NCI-H2029 treated with DMSO at 0.1 percent for 48 hours (cell line): ENCODE data around the gene SHISA5.

Source experiments
- DNase-seq: peaks from one replicate; lab custom pipeline; 2025; lab: John Stamatoyannopoulos, UW

Gene SHISA5

GRCh38 chr3:48459773-48460516 is 44.0 kb downstream of the SHISA5 start:
- DNase-seq = no peak

DNA sequence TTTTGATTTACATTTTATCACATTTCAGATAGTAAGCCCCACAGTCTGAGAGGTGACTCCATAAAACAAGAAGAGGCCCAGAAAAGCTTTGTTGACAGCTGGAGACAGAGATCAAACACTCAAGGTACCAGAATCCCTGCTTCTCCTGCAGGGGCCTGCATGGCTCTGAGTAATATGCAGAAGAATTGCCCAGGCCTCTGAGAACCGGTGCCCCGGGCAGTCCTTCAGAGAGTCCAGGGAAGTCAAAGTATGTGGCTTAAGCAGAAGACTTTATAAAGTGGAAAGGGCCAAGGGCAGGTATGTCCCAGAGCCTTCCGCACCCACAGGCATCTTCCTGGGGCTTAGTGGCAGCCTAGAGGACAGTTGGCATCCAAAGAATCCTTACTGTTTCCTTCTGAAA is 44.6 kb downstream of the SHISA5 start:
- DNase-seq = no peak

DNA sequence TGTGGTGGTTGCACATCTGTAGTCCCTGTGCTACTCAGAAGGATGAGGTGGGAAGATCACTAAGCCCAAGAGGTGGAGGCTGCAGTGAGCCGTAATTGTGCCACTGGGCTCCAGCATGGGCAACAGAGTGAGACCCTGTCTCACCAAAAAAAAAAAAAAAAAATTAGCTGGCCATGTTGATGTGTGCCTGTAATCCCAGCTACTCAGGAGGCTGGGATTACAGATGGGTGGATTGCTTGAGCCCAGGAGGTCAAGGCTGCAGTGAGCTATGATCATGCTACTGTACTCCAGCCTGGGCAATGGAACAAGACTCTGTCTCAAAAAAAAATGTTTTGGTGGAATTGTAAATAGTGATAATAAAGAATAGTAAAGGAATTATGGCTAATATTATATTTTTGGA is 47.5 kb downstream of the SHISA5 start:
- no peak for DNase-seq

- no peak for DNase-seq
These were observed 52.7 kb downstream of the SHISA5 start for GRCh38 chr3:48451270-48451669.

GRCh38 chr3:48446425-48447193 is 57.4 kb downstream of the SHISA5 start, which contains the start of gene ATRIP:
TSS of gene ATRIP (plus strand) at chr3:48446737. CDS start at chr3:48446846, 109 bp downstream.
- peak; percentile 34 for DNase-seq

DNA sequence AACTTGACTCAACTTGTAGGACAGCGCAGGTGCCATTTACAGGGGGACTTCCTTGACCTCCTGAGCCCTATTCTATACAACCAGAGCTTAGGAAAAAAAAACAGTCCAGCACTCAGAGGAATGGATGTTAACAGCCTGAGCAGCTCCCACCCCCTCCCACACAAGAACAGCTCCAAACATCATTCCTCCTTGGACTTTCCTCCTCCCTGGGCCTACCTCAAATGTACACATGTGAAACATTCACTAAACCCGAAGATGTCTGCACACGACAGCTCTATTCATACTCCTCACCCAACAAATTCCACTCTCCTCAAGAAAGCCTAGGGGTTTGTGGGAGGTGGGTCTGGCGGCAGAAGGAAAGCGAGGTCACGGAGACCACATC is 57.9 kb downstream of the SHISA5 start:
- no peak for DNase-seq

DNA sequence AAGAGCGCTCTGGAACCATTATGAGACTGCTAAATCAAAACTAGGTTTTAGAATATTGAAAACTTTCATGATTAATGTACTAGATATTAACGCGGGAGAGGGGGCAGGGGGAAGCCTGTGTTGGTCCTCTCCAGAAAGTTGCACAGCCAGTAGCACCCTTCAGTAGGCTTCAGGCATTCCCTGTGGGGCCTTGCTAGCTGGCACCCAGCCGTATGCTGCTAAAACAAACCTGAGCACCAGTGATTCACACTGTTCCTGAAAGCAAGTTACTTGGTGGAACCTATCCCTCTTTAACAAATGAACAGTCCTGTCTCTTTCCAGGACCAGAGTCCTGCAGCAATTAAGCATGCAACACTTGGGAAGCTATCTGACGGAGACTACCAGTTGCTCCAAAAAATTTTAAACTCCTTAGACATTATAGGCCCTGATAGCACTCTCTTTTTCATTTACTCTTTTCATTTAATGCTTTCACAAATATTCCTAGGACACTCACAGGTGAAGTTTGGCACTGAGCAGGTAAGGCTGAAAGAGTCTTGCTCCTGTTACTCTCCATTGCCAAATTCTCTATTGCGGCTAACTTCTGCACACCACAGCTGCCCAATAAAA is 58.6 kb downstream of the SHISA5 start:
- no peak for DNase-seq

- DNase-seq = no peak
These were observed 62.0 kb downstream of the SHISA5 start for GRCh38 chr3:48441940-48442339.

GRCh38 chr3:48440590-48440958 is 63.4 kb downstream of the SHISA5 start:
- no peak for DNase-seq

DNA sequence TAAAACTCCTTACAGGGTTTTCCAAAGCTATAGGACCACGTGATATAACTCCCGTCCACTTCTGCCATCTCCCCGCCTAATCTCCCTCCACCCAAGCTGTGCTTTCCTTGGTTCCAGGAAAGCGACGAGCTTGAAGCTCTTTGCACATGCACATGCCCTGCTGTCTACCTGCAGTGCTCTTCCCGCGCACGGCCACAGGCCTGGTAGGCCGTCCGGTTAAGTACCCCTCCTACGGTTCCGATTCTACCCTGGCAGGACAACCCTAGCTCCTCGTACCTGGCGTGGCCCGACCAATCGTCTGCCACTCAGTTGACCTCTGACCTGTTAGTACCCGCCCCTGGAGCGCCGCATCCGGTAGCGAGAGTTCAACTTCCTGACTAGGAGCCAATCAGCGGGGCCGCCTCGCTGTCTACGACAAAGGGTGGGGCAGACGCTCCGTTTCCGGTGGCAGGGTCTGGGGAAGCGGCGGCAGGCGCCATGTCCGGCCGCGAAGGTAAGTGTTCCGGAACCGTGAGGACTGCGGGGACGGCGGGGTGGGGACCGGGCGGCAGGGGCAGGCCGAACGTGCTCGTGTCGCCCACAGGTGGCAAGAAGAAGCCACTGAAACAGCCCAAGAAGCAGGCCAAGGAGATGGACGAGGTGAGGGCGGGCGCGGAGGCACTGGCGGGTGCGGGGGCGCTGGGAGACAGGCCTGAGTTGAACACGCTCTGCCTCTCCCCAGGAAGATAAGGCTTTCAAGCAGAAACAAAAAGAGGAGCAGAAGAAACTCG is 64.0 kb downstream of the SHISA5 start, which contains the start of the genes CCDC51 and TMA7:
TSS of gene CCDC51 (minus strand) at position 300 of the 770 bp plus-strand sequence. CDS start 4,991 bp downstream, outside the sequence.
TSS of gene TMA7 (plus strand) at position 438 of the 770 bp plus-strand sequence. CDS start at position 478, 40 bp downstream.
- peak; percentile 90 for DNase-seq

- no peak for DNase-seq
These were observed 66.2 kb downstream of the SHISA5 start for GRCh38 chr3:48437812-48438211.

- no peak for DNase-seq
These were observed 67.1 kb downstream of the SHISA5 start for GRCh38 chr3:48436855-48437254.

DNA sequence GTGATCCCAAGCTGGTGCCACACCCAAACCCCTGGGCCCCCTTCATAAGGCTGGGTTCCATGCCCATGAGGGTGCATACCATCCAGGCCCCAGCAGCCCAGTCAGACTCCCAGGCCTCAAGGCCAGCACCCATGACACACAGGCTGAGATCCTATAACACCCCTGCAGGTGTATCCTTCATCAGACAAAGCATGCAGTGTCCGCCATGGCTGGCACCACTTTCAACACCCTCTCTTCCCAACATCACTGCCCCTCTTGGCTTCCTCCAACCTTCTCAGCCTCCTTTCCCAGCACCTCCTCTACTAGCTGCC is 67.5 kb downstream of the SHISA5 start:
- no peak for DNase-seq

GRCh38 chr3:48435774-48436476 is 68.0 kb downstream of the SHISA5 start:
- peak; percentile 33 for DNase-seq

GRCh38 chr3:48435223-48435595 is 68.8 kb downstream of the SHISA5 start:
- no peak for DNase-seq

- no peak for DNase-seq
These were observed 69.3 kb downstream of the SHISA5 start for GRCh38 chr3:48434591-48435222.

GRCh38 chr3:48433472-48434118 is 70.4 kb downstream of the SHISA5 start:
- no peak for DNase-seq

DNA sequence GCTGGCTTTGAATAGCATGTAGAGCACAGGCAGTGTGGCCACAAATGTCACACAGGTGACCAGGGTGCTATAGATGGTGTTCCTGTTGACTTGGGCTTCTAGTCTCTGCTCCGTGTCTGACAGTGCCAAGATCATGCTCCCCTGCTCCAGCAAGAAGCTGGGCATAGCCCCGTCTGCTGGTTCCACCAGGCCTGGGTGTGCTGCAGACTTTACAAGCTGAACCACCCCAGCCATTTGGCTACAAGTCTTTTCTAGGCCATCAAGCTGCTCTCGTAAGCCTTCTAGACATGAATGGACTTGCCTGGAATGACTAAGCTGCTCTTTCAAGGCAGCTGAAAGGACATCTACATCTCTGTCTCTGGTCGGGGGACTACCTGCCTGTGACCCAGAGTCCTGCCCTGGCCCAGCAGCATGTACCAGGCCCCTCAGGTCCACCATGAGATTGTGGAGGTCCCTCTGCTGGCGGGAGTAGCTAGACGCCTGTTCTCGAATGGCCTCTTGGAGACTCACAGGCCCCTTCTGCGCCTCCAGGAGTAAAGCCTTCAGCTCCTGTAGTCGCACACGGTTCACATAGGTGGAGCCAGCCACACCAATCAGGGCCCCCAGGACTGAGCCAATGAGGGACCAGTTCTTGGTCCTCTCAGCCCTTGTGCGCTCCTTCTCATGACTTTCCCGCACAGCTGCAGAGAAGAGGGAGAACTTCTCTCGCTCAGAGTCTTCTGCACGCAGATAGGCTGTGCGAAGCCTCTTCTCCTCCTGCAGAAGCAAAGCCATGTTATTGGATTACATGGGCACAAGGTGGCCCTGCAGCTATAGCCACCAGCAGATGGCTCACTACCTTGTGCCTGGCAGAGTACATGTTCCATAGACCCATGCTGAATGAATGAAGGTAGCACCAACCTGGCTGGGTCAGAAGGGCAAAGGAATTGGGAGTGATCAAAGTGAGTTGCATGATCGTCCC is 71.3 kb downstream of the SHISA5 start:
- no peak for DNase-seq
